ENCODE measurements around the gene ATG16L1. TPM values are rescaled to one million over a fixed set of nuclear protein-coding genes. Genes with fewer than 3 reads are reported as not detected.
"Not testable (repeated sequence)": the region's sequence is repeated elsewhere in the genome, so short reads cannot be mapped to it uniquely, and the experiment has no call there.

Gene ATG16L1
- total and polyA plus RNA-seq, 5 donors: 7.9 to 18.8 (median 17.7) TPM

DNA sequence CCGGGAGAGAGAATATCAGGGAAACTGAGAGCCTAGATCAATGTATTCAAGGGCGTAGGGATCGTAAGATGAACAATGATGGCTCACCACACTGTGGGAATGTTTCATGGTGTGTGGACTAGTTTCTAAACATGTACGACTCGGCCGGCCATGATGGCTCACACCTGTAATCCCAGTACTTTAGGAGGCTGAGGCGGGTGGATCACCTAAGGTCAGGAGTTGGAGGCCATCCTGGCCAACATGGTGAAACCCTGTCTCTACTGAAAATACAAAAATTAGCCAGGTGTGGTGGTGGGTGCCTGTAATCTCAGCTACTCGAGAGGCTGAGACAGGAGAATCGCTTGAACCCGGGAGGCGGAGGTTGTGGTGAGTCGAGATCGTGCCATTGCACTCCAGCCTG, 84.6 kb downstream of the ATG16L1 start:
- H3K27ac ChIP-seq (ENCODE audit: low read length); H3K4me3 ChIP-seq (ENCODE audit: low read length); H3K4me1 ChIP-seq (ENCODE audit: control insufficient read depth, insufficient read depth, low read length); H3K27me3 ChIP-seq (ENCODE audit: control insufficient read depth, insufficient read depth); ATAC-seq; intact Hi-C loops (cut with DNase I); H3K9me3 ChIP-seq (ENCODE audit: control insufficient read depth, low read length); DNase-seq: not testable (repeated sequence)
- WGBS: 93% methylated on average over 13 of the region's 13 CpGs

DNA sequence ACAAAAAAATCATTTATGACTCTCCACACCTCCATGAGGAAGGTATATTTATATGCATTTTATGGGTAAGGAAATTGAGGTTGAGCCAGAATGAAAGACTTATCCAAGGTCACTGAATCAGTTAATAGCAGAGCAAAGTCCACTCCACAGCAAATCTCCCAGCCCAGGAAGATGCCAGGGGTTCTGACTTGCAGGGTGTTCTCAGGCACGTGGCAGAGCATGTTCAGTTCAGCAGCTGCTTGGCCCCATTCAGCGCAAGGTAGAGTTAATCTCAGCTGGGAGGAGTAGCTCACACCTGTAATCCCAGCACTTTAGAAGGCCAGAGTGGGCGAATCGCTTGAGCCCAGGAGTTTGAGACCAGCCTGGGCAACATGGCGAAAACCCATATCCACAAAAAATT, 85.1 kb downstream of the ATG16L1 start:
- H3K9me3 ChIP-seq (ENCODE audit: control insufficient read depth, low read length): no peaks in the 10 kb centered on the region
- WGBS: 93% methylated on average over 5 of the region's 5 CpGs
- ATAC-seq: no peak
- no peaks in the 10 kb centered on the region for H3K4me1 ChIP-seq (ENCODE audit: control insufficient read depth, insufficient read depth, low read length)
- H3K4me3 ChIP-seq (ENCODE audit: low read length): no peak overlapping the region
- intact Hi-C loops (cut with DNase I): no loop called here
- no peak for DNase-seq
- H3K27ac ChIP-seq (ENCODE audit: low read length): no peak overlapping the region
- H3K27me3 ChIP-seq (ENCODE audit: control insufficient read depth, insufficient read depth): no peaks in the 10 kb centered on the region

DNA sequence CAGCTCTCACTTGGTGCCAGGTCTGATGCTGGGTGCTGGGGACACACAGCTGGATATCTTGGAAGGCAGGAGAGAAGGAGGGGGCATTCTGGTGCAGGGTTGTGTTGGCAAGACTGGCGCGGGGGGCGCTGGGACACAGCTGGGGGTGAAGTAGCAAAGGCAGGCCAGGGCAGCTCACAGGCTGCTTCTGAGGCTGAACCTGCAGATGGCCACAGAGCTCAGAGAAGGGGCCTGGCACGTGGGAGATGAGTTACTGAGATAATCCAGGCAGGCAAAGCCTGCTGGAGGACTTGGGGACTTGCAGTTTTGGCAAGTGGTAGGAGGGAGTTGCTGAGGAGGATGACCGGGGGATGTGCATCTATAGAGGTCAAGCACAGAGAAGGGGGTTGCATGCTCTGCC, 86.6 kb downstream of the ATG16L1 start:
- ATAC-seq (no peak), DNase-seq (no peak)
- intact Hi-C loops (cut with DNase I): no loop called here
- no peaks in the 10 kb centered on the region for H3K27me3 ChIP-seq (ENCODE audit: control insufficient read depth, insufficient read depth)
- no peak overlapping the region for H3K27ac ChIP-seq (ENCODE audit: low read length)
- no peaks in the 10 kb centered on the region for H3K4me1 ChIP-seq (ENCODE audit: control insufficient read depth, insufficient read depth, low read length)
- no peaks in the 10 kb centered on the region for H3K9me3 ChIP-seq (ENCODE audit: control insufficient read depth, low read length)
- no peak overlapping the region for H3K4me3 ChIP-seq (ENCODE audit: low read length)
- 71% methylated on average over 5 of the region's 5 CpGs for WGBS

DNA sequence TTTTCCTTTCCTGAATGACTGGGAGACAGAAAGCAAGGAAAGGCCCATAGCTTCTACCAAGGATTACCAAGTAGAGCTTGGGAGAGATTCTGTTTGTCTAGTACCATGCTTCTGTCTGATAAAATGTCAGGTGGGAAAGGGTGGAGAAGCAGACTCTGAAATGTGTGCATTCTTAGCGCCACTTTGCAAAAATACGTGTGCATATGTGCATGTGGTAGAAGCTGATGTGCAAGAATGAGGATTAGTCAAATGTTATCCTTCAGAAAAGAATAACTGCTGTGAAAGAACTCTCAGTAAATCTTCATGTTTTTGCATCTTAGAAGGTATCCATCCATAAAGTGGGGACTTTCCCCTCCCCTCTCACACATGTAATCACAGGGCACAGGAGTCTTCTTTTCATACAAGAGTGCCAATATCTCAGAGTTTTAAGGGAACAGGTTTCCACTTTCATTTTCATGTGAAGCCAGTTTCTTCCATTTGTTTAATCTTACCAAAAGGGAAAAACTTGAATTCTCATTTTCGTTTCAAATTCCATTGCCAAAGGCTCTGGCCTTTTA, 87.4 kb downstream of the ATG16L1 start:
- intact Hi-C loops (cut with DNase I): no loop called here
- Histone ChIP-seq H3K27ac (ENCODE audit: low read length) (no peak overlapping the region), H3K27me3 (ENCODE audit: control insufficient read depth, insufficient read depth) (no peaks in the 10 kb centered on the region), H3K4me3 (ENCODE audit: low read length) (no peak overlapping the region), H3K4me1 (ENCODE audit: control insufficient read depth, insufficient read depth, low read length) (no peaks in the 10 kb centered on the region), H3K9me3 (ENCODE audit: control insufficient read depth, low read length) (no peaks in the 10 kb centered on the region)
- no peak for ATAC-seq
- DNase-seq: no peak
- WGBS: 87% methylated on average over 3 of the region's 3 CpGs

DNA sequence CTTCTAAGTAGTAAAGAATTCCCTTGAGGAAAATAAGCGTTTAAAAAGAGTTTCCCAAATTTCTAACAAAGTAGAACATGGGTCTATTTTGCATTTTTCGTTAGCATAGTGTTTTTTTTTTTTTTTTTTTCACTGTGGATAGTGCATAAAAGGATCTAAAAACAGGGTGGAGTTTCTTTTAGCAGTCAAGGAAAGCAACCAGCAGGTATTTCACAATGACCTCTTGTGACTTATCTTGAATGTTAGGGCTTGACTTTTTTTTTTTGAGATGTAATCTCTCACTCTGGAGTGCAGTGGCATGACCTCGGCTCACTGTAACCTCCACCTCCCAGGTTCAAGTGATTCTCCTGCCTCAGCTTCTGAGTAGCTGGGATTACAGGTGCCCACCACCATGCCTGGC, 88.0 kb downstream of the ATG16L1 start:
- H3K27ac ChIP-seq (ENCODE audit: low read length): no peak overlapping the region

DNA sequence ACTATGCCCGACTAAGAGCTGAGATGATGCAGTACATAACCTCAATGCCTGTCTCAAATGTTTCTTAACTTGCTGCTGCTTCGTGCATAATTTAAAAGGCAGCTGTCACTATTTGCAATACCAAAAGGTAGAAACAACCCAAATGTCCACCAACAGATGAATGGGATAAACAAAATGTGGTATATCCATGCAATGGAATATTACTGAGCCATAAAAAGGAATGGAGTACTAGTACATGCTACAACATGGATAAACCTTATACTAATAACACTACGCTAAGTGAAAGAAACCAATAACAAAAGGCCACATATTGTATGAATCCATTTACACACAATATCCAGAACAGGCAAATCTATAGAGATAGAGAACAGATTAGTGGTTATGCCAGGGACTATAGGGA, 89.8 kb downstream of the ATG16L1 start:
- intact Hi-C loops (cut with DNase I): no loop called here
- H3K27me3 ChIP-seq (ENCODE audit: control insufficient read depth, insufficient read depth): no peaks in the 10 kb centered on the region
- no peaks in the 10 kb centered on the region for H3K4me1 ChIP-seq (ENCODE audit: control insufficient read depth, insufficient read depth, low read length)
- no peak overlapping the region for H3K4me3 ChIP-seq (ENCODE audit: low read length)
- no peak for DNase-seq
- no peak overlapping the region for H3K27ac ChIP-seq (ENCODE audit: low read length)
- 97% methylated on average over 3 of the region's 3 CpGs for WGBS
- no peaks in the 10 kb centered on the region for H3K9me3 ChIP-seq (ENCODE audit: control insufficient read depth, low read length)
- ATAC-seq: no peak

More for the DNA sequence above, 88.0 kb downstream of the ATG16L1 start:
- Histone ChIP-seq H3K9me3 (ENCODE audit: control insufficient read depth, low read length) (no peaks in the 10 kb centered on the region), H3K4me3 (ENCODE audit: low read length) (no peak overlapping the region), H3K4me1 (ENCODE audit: control insufficient read depth, insufficient read depth, low read length) (no peaks in the 10 kb centered on the region), H3K27me3 (ENCODE audit: control insufficient read depth, insufficient read depth) (no peaks in the 10 kb centered on the region)
- intact Hi-C loops (cut with DNase I): no loop called here
- no peak for ATAC-seq
- no peak for DNase-seq
- 65% methylated on average over 3 of the region's 3 CpGs for WGBS

DNA sequence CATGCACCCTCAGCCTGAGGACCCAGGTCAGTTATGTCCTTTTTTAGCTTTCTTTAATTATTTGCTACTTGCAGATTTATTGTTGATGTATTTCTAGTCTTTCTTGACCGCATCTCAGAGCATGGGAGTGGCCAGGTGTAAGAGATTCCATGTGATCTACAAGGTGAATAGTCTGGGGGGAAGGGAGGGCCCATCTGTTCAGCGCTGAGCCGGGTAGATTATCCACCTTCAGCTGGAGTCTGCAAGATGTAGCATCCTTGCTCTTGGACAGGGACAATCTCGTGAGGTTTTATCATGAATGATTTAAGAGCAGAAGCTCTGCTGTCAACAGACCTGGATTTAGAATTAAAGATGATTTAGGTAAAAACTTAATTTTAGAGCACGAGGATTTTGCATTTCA, 90.8 kb downstream of the ATG16L1 start:
- no peak overlapping the region for H3K4me3 ChIP-seq (ENCODE audit: low read length)
- H3K27me3 ChIP-seq (ENCODE audit: control insufficient read depth, insufficient read depth): no peaks in the 10 kb centered on the region
- intact Hi-C loops (cut with DNase I): no loop called here
- WGBS: 81% methylated on average over 5 of the region's 5 CpGs
- no peak for DNase-seq
- ATAC-seq: no peak
- H3K4me1 ChIP-seq (ENCODE audit: control insufficient read depth, insufficient read depth, low read length): no peaks in the 10 kb centered on the region
- no peaks in the 10 kb centered on the region for H3K9me3 ChIP-seq (ENCODE audit: control insufficient read depth, low read length)
- no peak overlapping the region for H3K27ac ChIP-seq (ENCODE audit: low read length)

DNA sequence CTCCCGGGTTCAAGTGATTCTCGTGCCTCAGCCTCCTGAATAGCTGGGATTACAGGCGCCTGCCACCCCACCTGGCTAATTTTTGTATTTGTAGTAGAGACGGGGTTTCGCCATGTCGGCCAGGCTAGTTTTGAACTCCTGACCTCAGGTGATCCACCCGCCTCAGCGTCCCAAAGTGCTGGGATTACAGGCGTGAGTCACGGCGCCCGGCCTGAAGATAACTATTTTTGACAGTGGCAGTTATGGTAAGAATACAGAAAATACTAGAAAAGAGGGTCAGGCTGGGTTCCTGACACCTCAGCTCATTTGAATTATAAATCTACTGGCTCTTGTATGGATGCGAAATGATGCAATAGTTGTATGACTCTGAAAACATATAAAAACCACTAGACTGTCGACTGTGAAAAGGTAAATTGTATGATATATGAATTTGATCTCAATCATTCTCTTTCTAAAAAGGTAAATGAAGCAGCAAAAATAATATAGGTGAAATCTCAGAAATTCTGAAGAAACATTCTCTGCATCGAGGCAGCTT, 91.8 kb downstream of the ATG16L1 start:
- H3K4me3 ChIP-seq (ENCODE audit: low read length): no peak overlapping the region
- ATAC-seq (no peak), DNase-seq (no peak)
- no peaks in the 10 kb centered on the region for H3K9me3 ChIP-seq (ENCODE audit: control insufficient read depth, low read length)
- intact Hi-C loops (cut with DNase I): no loop called here
- no peaks in the 10 kb centered on the region for H3K4me1 ChIP-seq (ENCODE audit: control insufficient read depth, insufficient read depth, low read length)
- no peak overlapping the region for H3K27ac ChIP-seq (ENCODE audit: low read length)
- WGBS: 91% methylated on average over 15 of the region's 15 CpGs
- H3K27me3 ChIP-seq (ENCODE audit: control insufficient read depth, insufficient read depth): no peaks in the 10 kb centered on the region

Other genes with a start within 250 kb of the ATG16L1 start
- 1 to 10 TPM; 2.2 to 4.2 (median 3.3) TPM for gene NGEF, start 238.4 kb upstream of the ATG16L1 start, total RNA-seq
- 1.5 TPM for gene NGEF, start 238.4 kb upstream of the ATG16L1 start, polyA plus RNA-seq
- gene NEU2, start 219.0 kb upstream of the ATG16L1 start, total RNA-seq: not detected
- not detected for gene NEU2, start 219.0 kb upstream of the ATG16L1 start, polyA plus RNA-seq
- 1 to 10 TPM; 5.0 to 7.8 (median 7.1) TPM for gene INPP5D, start 191.3 kb upstream of the ATG16L1 start, total RNA-seq
- 3.6 TPM for gene INPP5D, start 191.3 kb upstream of the ATG16L1 start, polyA plus RNA-seq
- gene SAG, start 56.1 kb downstream of the ATG16L1 start, total RNA-seq: not detected
- not detected for gene SAG, start 56.1 kb downstream of the ATG16L1 start, polyA plus RNA-seq
- gene DGKD, start 102.8 kb downstream of the ATG16L1 start, total RNA-seq: 10 to 100 TPM; 27.6 to 44.9 (median 38.6) TPM
- gene DGKD, start 102.8 kb downstream of the ATG16L1 start, polyA plus RNA-seq: 17.9 TPM

Measured in right cardiac atrium (tissue), 5 donors.